CD4-positive, alpha-beta memory T cell (primary cell): ENCODE data around the gene HEATR5A. TPM values are rescaled to one million over a fixed set of nuclear protein-coding genes. Genes with fewer than 3 reads are reported as not detected.
A peak's percentile ranks its signal among the peaks of the same experiment; 100 is the strongest.
"Not testable (repeated sequence)": the region's sequence is repeated elsewhere in the genome, so short reads cannot be mapped to it uniquely, and the experiment has no call there.

ENCODE experiments used
- CTCF ChIA-PET: fragments of 350-600 bp; sonication (Branson Sonifier 250); formaldehyde crosslinking; loops from one replicate; lab custom pipeline; 2021; ENCODE audit warnings: inconsistent platforms; ENCODE audit not compliant: partially characterized antibody; lab: Charles Lee
- POLR2A ChIA-PET: fragments of 350-600 bp; sonication (Branson Sonifier 250); formaldehyde crosslinking; loops from one replicate; lab custom pipeline; 2021; ENCODE audit not compliant: partially characterized antibody; lab: Charles Lee
- DNase-seq, 5 donors: peaks; one replicate each; pipeline versions ENCODE4 v3.0.0 to v3.0.0-alpha.2; 2020 to 2022; ENCODE audit warnings: mixed read lengths in 1 of 5
- H3K27ac ChIP-seq: one replicate; pipeline ENCODE4 v1.7.0; 2013; ENCODE audit warnings: low read depth, low read length
- H3K27me3 ChIP-seq: 2 replicates; pipeline ENCODE4 v1.7.0; 2013; ENCODE audit warnings: mild to moderate bottlenecking, low read length, moderate library complexity; ENCODE audit not compliant: insufficient read depth
- H3K36me3 ChIP-seq: 2 replicates; pipeline ENCODE4 v1.7.0; 2013; ENCODE audit warnings: mild to moderate bottlenecking, low read length, moderate library complexity; ENCODE audit not compliant: insufficient read depth
- H3K4me1 ChIP-seq: 2 replicates; pipeline ENCODE4 v1.7.0; 2013; ENCODE audit warnings: mild to moderate bottlenecking, low read length, moderate library complexity; ENCODE audit not compliant: insufficient read depth
- H3K4me3 ChIP-seq, 2 donors: one replicate each; pipeline ENCODE4 v1.7.0; 2013; ENCODE audit warnings: low read length in 2 of 2, mild to moderate bottlenecking in 1 of 2
- H3K9me3 ChIP-seq, 2 donors: one replicate each; pipeline ENCODE4 v1.7.0; 2013; ENCODE audit warnings: low read length in 2 of 2, control low read depth in 1 of 2; ENCODE audit not compliant: control insufficient read depth in 1 of 2
- H3K27ac Mint-ChIP-seq, 7 donors: one replicate each; pipeline ENCODE4 v1.8.0; 2020 to 2021; ENCODE audit warnings: mixed read lengths in 7 of 7, mild to moderate bottlenecking in 6 of 7, inconsistent platforms in 3 of 7, moderate library complexity in 3 of 7
- H3K27me3 Mint-ChIP-seq, 2 donors: one replicate each; pipeline ENCODE4 v1.8.0; 2020 to 2021; ENCODE audit warnings: mixed read lengths in 2 of 2
- H3K36me3 Mint-ChIP-seq, 2 donors: one replicate each; pipeline ENCODE4 v1.8.0; 2020 to 2021; ENCODE audit warnings: mixed read lengths in 2 of 2, inconsistent platforms in 1 of 2, mild to moderate bottlenecking in 1 of 2
- H3K4me1 Mint-ChIP-seq, 4 donors: one replicate each; pipeline ENCODE4 v1.8.0; 2020 to 2021; ENCODE audit warnings: mixed read lengths in 4 of 4, mild to moderate bottlenecking in 1 of 4
- H3K4me3 Mint-ChIP-seq, 8 donors: one replicate each; pipeline ENCODE4 v1.8.0; 2020 to 2021; ENCODE audit warnings: mixed read lengths in 8 of 8, mild to moderate bottlenecking in 7 of 8, moderate library complexity in 6 of 8, inconsistent platforms in 3 of 8
- H3K9me3 Mint-ChIP-seq, 8 donors: one replicate each; pipeline ENCODE4 v1.8.0; 2020 to 2021; ENCODE audit warnings: mixed read lengths in 8 of 8, mild to moderate bottlenecking in 5 of 8, inconsistent platforms in 3 of 8, moderate library complexity in 1 of 8
- intact Hi-C: fragments of 100-400 bp; cut with micrococcal nuclease; formaldehyde crosslinking; loops from one replicate; pipeline ENCODE4 v1.15.1; 2023
- polyA plus RNA-seq, 2 donors: library from polyadenylated mRNA; unstranded; fragments of 300-500 nt; fragmentation: Illumina TruSeq; gene quantifications; one replicate each; pipeline ENCODE4 v1.2.3, GENCODE V29; 2021
- total RNA-seq, 2 experiments: library from RNA; stranded (reverse); gene quantifications; one replicate each; pipeline ENCODE4 v1.2.3, GENCODE V29; 2021

The HEATR5A gene
- total and polyA plus RNA-seq, 4 experiments from 2014 or later: 5.4 to 16.4 (median 12.1) TPM

- DNase-seq: no peak
- Histone ChIP-seq H3K4me1 (no peaks in the 10 kb centered on the region), H3K27ac (no peak overlapping the region), H3K4me3 (no peak overlapping the region), H3K9me3 (no peaks in the 10 kb centered on the region), H3K27me3 (no peaks in the 10 kb centered on the region), H3K36me3 (no peaks in the 10 kb centered on the region)
- Mint-ChIP-seq H3K36me3 (peaks cover 25 to 26% of the 10 kb centered on the region in 2 donors), H3K9me3 (no peaks in the 10 kb centered on the region), H3K27ac (no peak overlapping the region), H3K27me3 (no peaks in the 10 kb centered on the region), H3K4me1 (no peaks in the 10 kb centered on the region), H3K4me3 (no peak overlapping the region)
- ChIA-PET CTCF (interaction anchor here (1.2 kb wide), 1 partner anchor 9 kb away, joined by 3 read pairs; no protein-coding TSS in a partner anchor), POLR2A (no interaction called here)
- intact Hi-C loops: no loop called here
Observed at GRCh38 chr14:31346097-31346496, 74.3 kb downstream of the HEATR5A start.

DNA sequence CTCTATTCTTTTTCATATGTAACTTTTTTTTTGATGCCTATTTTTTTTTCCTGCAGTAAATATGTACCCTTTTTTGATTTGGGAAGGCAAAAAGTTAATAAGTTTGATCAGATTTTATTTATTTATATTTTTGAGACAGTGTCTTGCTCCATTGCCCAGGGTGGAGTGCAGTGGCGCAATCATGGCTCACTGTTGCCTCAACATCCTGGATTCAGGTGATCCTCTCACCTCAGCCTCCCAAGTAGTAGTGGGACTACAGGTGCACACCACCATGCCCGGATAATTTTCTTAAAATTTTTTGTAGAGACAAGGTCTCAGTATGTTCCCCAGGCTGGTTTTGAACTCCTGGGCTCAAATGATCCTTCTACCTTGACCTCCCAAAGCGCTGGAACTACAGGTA, 79.1 kb downstream of the HEATR5A start:
- Histone ChIP-seq H3K36me3 (no peaks in the 10 kb centered on the region), H3K27ac (no peak overlapping the region), H3K27me3 (no peaks in the 10 kb centered on the region), H3K4me3 (no peak overlapping the region), H3K9me3 (no peaks in the 10 kb centered on the region), H3K4me1 (no peaks in the 10 kb centered on the region)
- POLR2A ChIA-PET: no interaction called here
- Mint-ChIP-seq H3K27ac (no peak overlapping the region), H3K36me3 (peaks cover 20 to 28% of the 10 kb centered on the region in 2 donors), H3K9me3 (no peaks in the 10 kb centered on the region), H3K4me3 (no peak overlapping the region), H3K27me3 (no peaks in the 10 kb centered on the region), H3K4me1 (no peaks in the 10 kb centered on the region)
- no peak for DNase-seq
- CTCF ChIA-PET: no interaction called here
- intact Hi-C loops: no loop called here

DNA sequence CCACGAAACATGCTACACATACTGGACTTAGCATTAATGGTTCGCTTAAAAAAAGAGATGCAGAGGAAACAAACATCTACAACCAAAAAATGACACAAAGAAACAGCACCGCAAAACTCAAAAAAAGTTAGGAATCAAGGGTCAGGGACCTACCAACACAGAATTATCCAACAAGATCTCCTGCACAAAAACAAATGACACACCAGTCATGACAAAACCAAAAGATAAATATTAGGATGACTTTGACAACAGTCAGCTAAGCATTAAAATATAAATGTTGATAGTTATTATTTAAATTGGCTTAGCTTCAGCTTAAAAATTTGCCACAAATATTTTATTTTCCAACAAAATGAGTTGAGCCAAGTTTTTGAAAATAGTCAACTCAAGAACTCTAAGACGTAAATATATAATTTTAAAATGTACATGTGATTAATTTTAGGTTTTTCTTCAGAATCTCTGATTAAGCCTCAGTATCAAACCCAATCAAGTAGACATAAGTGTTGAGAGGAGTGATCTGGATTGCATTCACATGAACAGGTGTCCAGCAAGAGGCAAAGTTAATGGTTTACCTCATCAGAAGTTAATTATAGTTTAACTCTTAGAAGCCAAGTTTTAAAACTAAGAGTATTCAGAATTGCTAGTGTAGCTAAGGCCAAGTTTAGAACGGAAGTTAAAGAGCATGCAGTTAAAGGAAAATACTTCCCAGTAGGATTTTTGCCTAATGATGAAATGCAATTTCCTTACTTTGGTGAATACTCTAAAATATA, 79.9 kb downstream of the HEATR5A start:
- Mint-ChIP-seq H3K9me3 (no peaks in the 10 kb centered on the region), H3K4me1 (no peaks in the 10 kb centered on the region), H3K27ac (peak overlapping the region in 2 of 7 donors; percentile 3 to 19), H3K4me3 (no peak overlapping the region), H3K27me3 (no peaks in the 10 kb centered on the region), H3K36me3 (peaks cover 18 to 25% of the 10 kb centered on the region in 2 donors)
- ChIA-PET CTCF (no interaction called here), POLR2A (no interaction called here)
- no peak overlapping the region for H3K4me3 ChIP-seq
- H3K4me1 ChIP-seq: no peaks in the 10 kb centered on the region
- no peaks in the 10 kb centered on the region for H3K9me3 ChIP-seq
- no peaks in the 10 kb centered on the region for H3K36me3 ChIP-seq
- H3K27me3 ChIP-seq: no peaks in the 10 kb centered on the region
- intact Hi-C loops: no loop called here
- DNase-seq: no peak
- H3K27ac ChIP-seq: no peak overlapping the region

DNA sequence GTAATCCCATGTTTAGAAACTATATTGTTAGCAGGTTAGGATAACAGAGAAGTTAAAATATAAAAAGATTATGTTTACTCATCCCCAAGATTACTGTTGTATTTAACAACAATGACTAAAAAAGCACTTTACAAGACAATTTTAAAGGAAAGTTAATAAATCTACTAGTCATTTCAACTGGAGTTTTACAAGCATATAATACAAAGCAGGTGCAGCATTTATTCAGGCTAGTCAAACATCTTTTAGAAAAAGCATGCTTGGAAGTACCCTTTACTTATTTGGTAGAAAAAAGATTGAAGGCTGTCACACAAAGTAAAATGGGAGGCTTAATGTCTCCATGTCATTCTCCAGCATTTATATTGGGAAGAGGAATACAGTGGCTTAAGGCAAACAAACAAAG, 80.6 kb downstream of the HEATR5A start:
- CTCF ChIA-PET: no interaction called here
- H3K4me1 ChIP-seq: no peaks in the 10 kb centered on the region
- no peak overlapping the region for H3K4me3 Mint-ChIP-seq
- no peaks in the 10 kb centered on the region for H3K9me3 Mint-ChIP-seq
- no peaks in the 10 kb centered on the region for H3K9me3 ChIP-seq
- no peaks in the 10 kb centered on the region for H3K36me3 ChIP-seq
- DNase-seq: no peak
- no peak overlapping the region for H3K27ac Mint-ChIP-seq
- no peaks in the 10 kb centered on the region for H3K4me1 Mint-ChIP-seq
- H3K36me3 Mint-ChIP-seq: peaks cover 18 to 28% of the 10 kb centered on the region in 2 donors
- intact Hi-C loops: no loop called here
- no peaks in the 10 kb centered on the region for H3K27me3 Mint-ChIP-seq
- POLR2A ChIA-PET: no interaction called here
- H3K27me3 ChIP-seq: no peaks in the 10 kb centered on the region
- H3K4me3 ChIP-seq: no peak overlapping the region
- H3K27ac ChIP-seq: no peak overlapping the region

- H3K27ac ChIP-seq: no peak overlapping the region
- no peak overlapping the region for H3K27ac Mint-ChIP-seq
- H3K27me3 Mint-ChIP-seq: no peaks in the 10 kb centered on the region
- ChIA-PET POLR2A (no interaction called here), CTCF (interaction anchor here (1.2 kb wide), 1 partner anchor 20 kb away, joined by 3 read pairs; no protein-coding TSS in a partner anchor)
- H3K36me3 ChIP-seq: no peaks in the 10 kb centered on the region
- H3K4me3 Mint-ChIP-seq: no peak overlapping the region
- intact Hi-C loops: no loop called here
- H3K9me3 ChIP-seq: no peaks in the 10 kb centered on the region
- peaks cover 0 to under 1% (median 0%) of the 10 kb centered on the region in 8 donors for H3K9me3 Mint-ChIP-seq
- no peaks in the 10 kb centered on the region for H3K27me3 ChIP-seq
- H3K4me1 ChIP-seq: no peaks in the 10 kb centered on the region
- peaks cover 20 to 22% of the 10 kb centered on the region in 2 donors for H3K36me3 Mint-ChIP-seq
- H3K4me3 ChIP-seq: no peak overlapping the region
- no peak for DNase-seq
- H3K4me1 Mint-ChIP-seq: no peaks in the 10 kb centered on the region
Observed at GRCh38 chr14:31337331-31337730, 83.0 kb downstream of the HEATR5A start.

DNA sequence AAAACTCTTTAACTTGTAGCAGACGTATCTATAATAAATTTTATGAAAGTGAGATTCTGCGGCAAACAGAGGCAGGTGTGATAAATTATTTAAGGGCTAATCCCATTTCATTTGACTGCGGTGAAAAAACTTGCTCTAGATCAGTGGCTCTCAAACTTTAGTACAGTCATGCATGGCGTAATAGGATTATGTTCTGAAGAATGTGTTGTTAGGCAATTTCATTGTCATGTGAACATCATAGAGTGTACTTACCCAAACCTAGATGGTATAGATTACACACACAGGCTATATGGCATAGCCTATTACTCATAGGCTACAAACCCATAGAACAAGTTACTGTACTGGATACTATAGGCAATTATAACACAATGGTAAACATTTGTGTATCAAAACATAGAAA, 83.7 kb downstream of the HEATR5A start:
- POLR2A ChIA-PET: no interaction called here
- H3K27me3 Mint-ChIP-seq: no peaks in the 10 kb centered on the region
- no peak for DNase-seq
- H3K4me1 ChIP-seq: no peaks in the 10 kb centered on the region
- H3K4me3 ChIP-seq: no peak overlapping the region
- no peaks in the 10 kb centered on the region for H3K36me3 ChIP-seq
- intact Hi-C loops: no loop called here
- peaks cover 0 to 7% (median 2%) of the 10 kb centered on the region in 8 donors for H3K9me3 Mint-ChIP-seq
- peaks cover 25 to 26% of the 10 kb centered on the region in 2 donors for H3K36me3 Mint-ChIP-seq
- H3K27ac Mint-ChIP-seq: no peak overlapping the region
- no peak overlapping the region for H3K4me3 Mint-ChIP-seq
- CTCF ChIA-PET: interaction anchor here (1.2 kb wide), 1 partner anchor 20 kb away, joined by 3 read pairs; no protein-coding TSS in a partner anchor
- no peaks in the 10 kb centered on the region for H3K9me3 ChIP-seq
- no peaks in the 10 kb centered on the region for H3K27me3 ChIP-seq
- H3K4me1 Mint-ChIP-seq: no peaks in the 10 kb centered on the region
- H3K27ac ChIP-seq: no peak overlapping the region

- POLR2A ChIA-PET, H3K4me1 Mint-ChIP-seq, H3K4me3 Mint-ChIP-seq, CTCF ChIA-PET, DNase-seq, H3K36me3 ChIP-seq, H3K9me3 ChIP-seq, H3K27me3 ChIP-seq, intact Hi-C loops, H3K27me3 Mint-ChIP-seq, H3K27ac ChIP-seq, H3K4me3 ChIP-seq, H3K27ac Mint-ChIP-seq, H3K4me1 ChIP-seq: not testable (repeated sequence)
- Mint-ChIP-seq H3K36me3 (peaks cover 23 to 38% of the 10 kb centered on the region in 2 donors), H3K9me3 (peaks cover 0 to 27% (median 12%) of the 10 kb centered on the region in 8 donors)
Observed at GRCh38 chr14:31331395-31331794, 89.0 kb downstream of the HEATR5A start.
